RWPE2 (cell line): ENCODE data around the gene MIDN.

Source experiments
- ATAC-seq: fragments of 200-7000 bp; cut with Tn5 transposase; 3 replicates; pipeline ENCODE4 v1.9.1; 2021; ENCODE audit warnings: low read depth
- DNase-seq: peaks from one replicate; pipeline ENCODE4 v3.0.0-alpha.2; 2020; ENCODE audit warnings: low spot score
- H3K27ac ChIP-seq: fragments of 450-650 bp; 2 replicates; pipeline ENCODE4 v1.5.1; 2017; ENCODE audit warnings: mild to moderate bottlenecking; ENCODE audit not compliant: poor library complexity, severe bottlenecking
- H3K27me3 ChIP-seq: fragments of 250-450 bp; sonication (Bioruptor Pico); 2 replicates; pipeline ENCODE4 v1.5.1; 2021; ENCODE audit warnings: mild to moderate bottlenecking, moderate library complexity; ENCODE audit not compliant: insufficient read depth, poor library complexity, severe bottlenecking
- H3K36me3 ChIP-seq: fragments of 250-450 bp; sonication (Bioruptor Pico); 2 replicates; pipeline ENCODE4 v1.5.1; 2020; ENCODE audit warnings: low read depth, mild to moderate bottlenecking, moderate library complexity
- H3K4me1 ChIP-seq: fragments of 250-450 bp; sonication (Bioruptor Pico); 2 replicates; pipeline ENCODE4 v1.5.1; 2021; ENCODE audit warnings: mild to moderate bottlenecking, moderate library complexity; ENCODE audit not compliant: insufficient read depth, poor library complexity, severe bottlenecking
- H3K4me3 ChIP-seq: fragments of 250-450 bp; sonication (Bioruptor Pico); 2 replicates; pipeline ENCODE4 v1.5.1; 2021; ENCODE audit warnings: mild to moderate bottlenecking, moderate library complexity; ENCODE audit not compliant: severe bottlenecking
- H3K9me3 ChIP-seq: fragments of 250-450 bp; sonication (Bioruptor Pico); 2 replicates; pipeline ENCODE4 v1.5.1; 2021; ENCODE audit warnings: mild to moderate bottlenecking, moderate library complexity; ENCODE audit not compliant: severe bottlenecking
- CTCF ChIP-seq: fragments of 450-650 bp; IDR thresholded peaks from one replicate; pipeline ENCODE4 v1.5.1; 2017; ENCODE audit warnings: mild to moderate bottlenecking, moderate library complexity; ENCODE audit not compliant: poor library complexity, severe bottlenecking

Gene MIDN

GRCh38 chr19:1221904-1222255 is 26.5 kb upstream of the MIDN start:
- H3K4me3 ChIP-seq, result no peak overlapping the region
- no peak overlapping the region for H3K27ac ChIP-seq
- no peak for ATAC-seq
- TF ChIP-seq CTCF, result no peak
- H3K4me1 ChIP-seq, result peaks cover under 1% of the 10 kb centered on the region
- no peak for DNase-seq
- peaks cover 25% of the 10 kb centered on the region for H3K36me3 ChIP-seq
- no peaks in the 10 kb centered on the region for H3K27me3 ChIP-seq
- H3K9me3 ChIP-seq, result no peaks in the 10 kb centered on the region

GRCh38 chr19:1222394-1222793 is 26.0 kb upstream of the MIDN start:
- DNase-seq, result no peak
- Histone ChIP-seq H3K4me1 (no peaks in the 10 kb centered on the region), H3K4me3 (no peak overlapping the region), H3K36me3 (peaks cover 25% of the 10 kb centered on the region), H3K27ac (no peak overlapping the region), H3K9me3 (no peaks in the 10 kb centered on the region), H3K27me3 (no peaks in the 10 kb centered on the region)
- no peak for TF ChIP-seq CTCF
- no peak for ATAC-seq

- Histone ChIP-seq H3K36me3 (peaks cover 28% of the 10 kb centered on the region), H3K27ac (no peak overlapping the region), H3K4me3 (no peak overlapping the region), H3K9me3 (no peaks in the 10 kb centered on the region), H3K4me1 (no peaks in the 10 kb centered on the region), H3K27me3 (no peaks in the 10 kb centered on the region)
- TF ChIP-seq CTCF, result peak; percentile 65
- ATAC-seq (peak; percentile 64), DNase-seq (no peak)
These were observed 25.1 kb upstream of the MIDN start for GRCh38 chr19:1223018-1223855.

- DNase-seq (no peak), ATAC-seq (no peak)
- no peak overlapping the region for H3K4me3 ChIP-seq
- no peaks in the 10 kb centered on the region for H3K27me3 ChIP-seq
- TF ChIP-seq CTCF, result no peak
- H3K4me1 ChIP-seq, result no peaks in the 10 kb centered on the region
- H3K27ac ChIP-seq, result no peak overlapping the region
- no peaks in the 10 kb centered on the region for H3K9me3 ChIP-seq
- H3K36me3 ChIP-seq, result peaks cover 29% of the 10 kb centered on the region
These were observed 24.1 kb upstream of the MIDN start for GRCh38 chr19:1224047-1224825.
